Osteocyte (in vitro differentiated cells): ENCODE measurements around the gene HAT1. TPM values are rescaled to one million over a fixed set of nuclear protein-coding genes. Genes with fewer than 3 reads are reported as not detected.

Experiments
- DNase-seq: peaks from one replicate; pipeline ENCODE4 v3.0.0; 2021; ENCODE audit warnings: mixed read lengths; ENCODE audit not compliant: unreplicated experiment; ENCODE audit errors: extremely low spot score
- H3K27ac Mint-ChIP-seq: one replicate; pipeline ENCODE4 v1.8.0; 2021; ENCODE audit warnings: mild to moderate bottlenecking, mixed read lengths; ENCODE audit not compliant: unreplicated experiment
- H3K27me3 Mint-ChIP-seq: one replicate; pipeline ENCODE4 v1.8.0; 2021; ENCODE audit warnings: mixed read lengths; ENCODE audit not compliant: unreplicated experiment
- H3K36me3 Mint-ChIP-seq: one replicate; pipeline ENCODE4 v1.8.0; 2021; ENCODE audit warnings: mixed read lengths; ENCODE audit not compliant: unreplicated experiment
- H3K4me1 Mint-ChIP-seq: one replicate; pipeline ENCODE4 v1.8.0; 2021; ENCODE audit warnings: mixed read lengths; ENCODE audit not compliant: unreplicated experiment
- H3K4me3 Mint-ChIP-seq: one replicate; pipeline ENCODE4 v1.8.0; 2021; ENCODE audit warnings: mild to moderate bottlenecking, moderate library complexity, mixed read lengths; ENCODE audit not compliant: unreplicated experiment
- H3K9me3 Mint-ChIP-seq: one replicate; pipeline ENCODE4 v1.8.0; 2021; ENCODE audit warnings: mixed read lengths; ENCODE audit not compliant: unreplicated experiment
- total RNA-seq: library from RNA; stranded (reverse); gene quantifications from 2 replicates; pipeline ENCODE4 v1.2.1, GENCODE V29; 2021
- TF ChIP-seq, protein P1 (sequence below): fragments of 200-600 bp; sonication (generic); IDR thresholded peaks from 2 replicates; pipeline ENCODE4 v1.5.0; 2021; ENCODE audit warnings: antibody characterized with exemption, mild to moderate bottlenecking, moderate library complexity

HAT1 gene
- total RNA-seq, 1 donor from 2014 or later = 45.7 TPM

DNA sequence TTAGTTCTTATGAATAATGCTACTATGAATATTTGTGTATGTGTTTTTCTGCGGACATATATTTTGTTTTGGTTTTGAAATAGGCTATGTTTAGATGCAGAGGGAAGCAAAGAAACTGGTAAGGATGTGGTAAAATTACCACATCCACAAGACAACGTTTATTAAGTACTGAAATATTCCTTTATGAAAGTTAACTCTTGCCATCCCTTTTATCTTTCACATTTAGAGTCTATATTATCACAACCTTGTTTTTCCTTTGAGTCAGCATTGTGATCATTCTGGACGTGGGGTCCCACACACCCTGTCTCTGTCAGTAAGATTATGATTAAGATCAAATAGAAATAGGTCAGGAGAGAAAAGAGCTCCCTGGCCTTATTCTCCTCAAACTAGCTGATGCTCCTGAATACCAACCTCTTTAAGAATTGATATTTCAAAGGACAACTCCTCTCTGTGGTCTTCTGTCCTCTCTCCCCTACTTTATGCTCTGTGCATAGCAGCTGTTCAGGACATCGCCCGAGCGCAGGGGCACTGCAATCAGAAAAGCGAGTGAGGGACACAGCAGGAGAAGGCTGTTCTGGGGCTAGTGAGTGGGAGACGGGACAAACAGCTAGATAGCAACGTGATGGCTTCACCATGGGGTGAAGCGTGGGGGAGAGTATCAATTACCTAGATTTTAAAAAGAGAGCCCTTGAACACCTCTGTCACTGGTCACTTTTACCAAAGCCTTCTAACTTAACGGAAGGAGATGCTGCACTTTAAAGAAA is 89.7 kb downstream of the HAT1 start:
- no peaks in the 10 kb centered on the region for H3K36me3 Mint-ChIP-seq
- peaks cover 9% of the 10 kb centered on the region for H3K4me1 Mint-ChIP-seq
- DNase-seq = no peak
- TF ChIP-seq, protein P1, sequence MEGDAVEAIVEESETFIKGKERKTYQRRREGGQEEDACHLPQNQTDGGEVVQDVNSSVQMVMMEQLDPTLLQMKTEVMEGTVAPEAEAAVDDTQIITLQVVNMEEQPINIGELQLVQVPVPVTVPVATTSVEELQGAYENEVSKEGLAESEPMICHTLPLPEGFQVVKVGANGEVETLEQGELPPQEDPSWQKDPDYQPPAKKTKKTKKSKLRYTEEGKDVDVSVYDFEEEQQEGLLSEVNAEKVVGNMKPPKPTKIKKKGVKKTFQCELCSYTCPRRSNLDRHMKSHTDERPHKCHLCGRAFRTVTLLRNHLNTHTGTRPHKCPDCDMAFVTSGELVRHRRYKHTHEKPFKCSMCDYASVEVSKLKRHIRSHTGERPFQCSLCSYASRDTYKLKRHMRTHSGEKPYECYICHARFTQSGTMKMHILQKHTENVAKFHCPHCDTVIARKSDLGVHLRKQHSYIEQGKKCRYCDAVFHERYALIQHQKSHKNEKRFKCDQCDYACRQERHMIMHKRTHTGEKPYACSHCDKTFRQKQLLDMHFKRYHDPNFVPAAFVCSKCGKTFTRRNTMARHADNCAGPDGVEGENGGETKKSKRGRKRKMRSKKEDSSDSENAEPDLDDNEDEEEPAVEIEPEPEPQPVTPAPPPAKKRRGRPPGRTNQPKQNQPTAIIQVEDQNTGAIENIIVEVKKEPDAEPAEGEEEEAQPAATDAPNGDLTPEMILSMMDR = no peak
- H3K4me3 Mint-ChIP-seq = no peak overlapping the region
- H3K9me3 Mint-ChIP-seq = no peaks in the 10 kb centered on the region
- no peak overlapping the region for H3K27ac Mint-ChIP-seq
- no peaks in the 10 kb centered on the region for H3K27me3 Mint-ChIP-seq

DNA sequence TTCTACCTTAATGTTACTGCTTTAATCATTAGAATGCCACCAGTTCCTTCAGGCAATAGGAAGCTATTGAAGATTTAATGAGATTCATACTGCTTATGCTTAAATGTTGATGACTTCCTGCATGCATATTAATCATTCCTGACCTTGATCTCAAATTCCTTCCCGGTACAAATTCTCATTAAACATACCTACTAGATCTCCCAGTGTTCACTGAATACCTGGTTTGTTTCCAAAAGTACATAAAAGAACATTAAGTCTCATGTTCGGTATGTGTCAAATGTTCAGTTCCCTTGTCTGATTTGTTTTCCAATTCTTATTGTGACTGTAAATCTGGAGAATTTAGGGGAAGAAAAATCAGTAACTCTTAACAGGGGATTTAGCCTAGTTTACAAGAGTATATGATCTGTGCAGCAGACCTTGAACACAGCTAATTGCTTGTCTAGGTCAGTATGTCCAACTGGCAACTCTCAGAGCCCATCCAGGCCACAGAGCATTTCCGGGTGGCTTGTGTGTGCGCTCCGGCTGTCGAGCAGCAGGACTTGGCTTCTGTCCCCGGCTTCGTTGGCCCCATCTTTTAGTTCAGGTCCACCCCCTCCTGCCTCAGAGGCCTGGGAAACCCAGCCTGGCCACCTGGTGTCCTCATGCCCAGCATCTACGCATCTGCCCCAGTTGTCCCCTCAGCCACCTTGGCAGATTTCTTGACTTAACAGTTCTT is 90.6 kb downstream of the HAT1 start:
- H3K36me3 Mint-ChIP-seq = no peaks in the 10 kb centered on the region
- H3K27me3 Mint-ChIP-seq = no peaks in the 10 kb centered on the region
- no peak overlapping the region for H3K27ac Mint-ChIP-seq
- TF ChIP-seq, protein P1 = no peak
- H3K9me3 Mint-ChIP-seq = no peaks in the 10 kb centered on the region
- no peak overlapping the region for H3K4me3 Mint-ChIP-seq
- no peak for DNase-seq
- peaks cover 6% of the 10 kb centered on the region for H3K4me1 Mint-ChIP-seq

DNA sequence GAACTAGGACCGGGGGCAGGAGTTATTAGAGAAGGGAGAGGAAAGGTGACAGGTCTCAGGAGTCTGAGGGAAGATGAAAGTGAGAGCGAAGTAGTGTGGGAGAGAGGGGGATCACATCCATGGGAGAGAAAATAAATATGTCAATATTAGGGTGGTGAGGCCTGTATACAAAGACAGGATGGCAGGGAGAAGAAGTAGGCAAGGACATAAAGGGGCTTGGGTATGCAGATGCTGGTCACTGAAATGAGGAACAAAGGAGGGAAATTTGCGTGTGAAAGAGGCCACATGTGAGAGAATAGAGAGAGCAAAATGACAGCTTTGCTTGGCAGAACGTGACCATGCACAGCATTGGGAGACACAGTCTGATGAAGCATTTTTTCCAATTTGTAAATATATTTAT is 91.1 kb downstream of the HAT1 start:
- no peaks in the 10 kb centered on the region for H3K36me3 Mint-ChIP-seq
- H3K9me3 Mint-ChIP-seq = no peaks in the 10 kb centered on the region
- peaks cover 6% of the 10 kb centered on the region for H3K4me1 Mint-ChIP-seq
- H3K4me3 Mint-ChIP-seq = no peak overlapping the region
- no peaks in the 10 kb centered on the region for H3K27me3 Mint-ChIP-seq
- TF ChIP-seq, protein P1 = no peak
- no peak for DNase-seq
- no peak overlapping the region for H3K27ac Mint-ChIP-seq

DNA sequence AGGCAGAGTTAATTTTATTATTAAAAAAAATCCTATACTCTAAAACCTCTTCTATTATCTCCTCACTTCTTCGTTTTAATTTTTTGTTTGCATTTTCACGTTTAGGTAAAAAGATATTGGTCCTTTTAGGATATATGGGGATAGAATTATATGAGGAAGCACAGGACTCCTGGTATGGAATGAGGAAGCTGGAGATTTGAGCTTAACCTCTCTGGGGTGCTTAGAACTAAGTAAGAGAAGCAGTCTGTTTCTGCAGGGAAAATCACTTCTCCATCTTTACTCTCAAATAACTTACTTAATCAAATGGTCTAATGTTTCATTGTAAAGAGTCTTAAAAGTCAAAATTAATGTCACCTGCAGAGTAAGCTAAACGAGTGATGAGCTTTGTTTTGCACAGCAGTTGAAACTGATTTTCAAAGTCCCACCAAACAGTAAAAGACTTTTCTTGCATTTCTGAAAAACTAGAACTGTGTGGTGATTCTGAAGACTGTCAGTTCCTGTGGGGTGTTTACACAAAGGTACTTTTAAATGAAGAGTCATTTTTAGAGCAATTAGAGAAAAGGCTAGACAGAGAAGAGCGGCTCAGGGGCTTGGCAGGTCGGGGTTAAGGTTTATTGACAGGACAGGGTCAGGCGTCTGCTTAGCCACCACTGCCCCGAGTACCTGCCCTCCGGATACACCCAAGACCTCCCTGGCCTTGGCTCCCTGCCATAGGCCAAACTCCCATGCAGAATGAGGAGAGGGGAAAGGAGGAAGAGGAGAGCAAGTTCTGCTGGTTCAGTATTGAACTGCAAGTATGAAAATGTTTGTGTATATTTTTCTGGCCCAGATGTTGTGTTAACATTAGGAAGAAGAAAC is 99.0 kb downstream of the HAT1 start:
- H3K9me3 Mint-ChIP-seq = no peaks in the 10 kb centered on the region
- H3K27me3 Mint-ChIP-seq = no peaks in the 10 kb centered on the region
- no peaks in the 10 kb centered on the region for H3K36me3 Mint-ChIP-seq
- H3K4me1 Mint-ChIP-seq = peaks cover 37% of the 10 kb centered on the region
- peak overlapping the region; percentile 56 for H3K4me3 Mint-ChIP-seq
- no peak for DNase-seq
- TF ChIP-seq, protein P1 = no peak
- peak overlapping the region; percentile 89 for H3K27ac Mint-ChIP-seq
